Measurements from ENCODE around the gene CLTA.

DNA sequence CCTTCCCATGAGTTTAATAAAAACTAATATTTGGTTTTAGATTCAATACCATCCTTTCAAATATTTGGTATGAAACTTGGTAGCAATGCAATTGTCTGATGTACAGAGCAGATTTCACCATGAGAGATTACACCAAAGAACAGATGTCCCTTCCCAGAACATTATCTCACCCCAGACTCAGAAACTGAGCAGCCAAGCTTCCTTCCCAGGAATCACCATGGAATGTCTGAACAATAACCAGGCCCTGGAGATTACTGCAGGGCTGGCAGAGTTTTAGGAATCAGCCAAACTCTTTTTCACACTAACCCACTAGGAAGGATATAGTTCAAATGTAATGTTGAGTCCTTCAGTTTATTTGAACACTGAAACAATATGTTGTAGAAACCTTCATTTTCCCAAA lies 23.9 kb downstream of the CLTA start:
- TF ChIP-seq, protein P1, sequence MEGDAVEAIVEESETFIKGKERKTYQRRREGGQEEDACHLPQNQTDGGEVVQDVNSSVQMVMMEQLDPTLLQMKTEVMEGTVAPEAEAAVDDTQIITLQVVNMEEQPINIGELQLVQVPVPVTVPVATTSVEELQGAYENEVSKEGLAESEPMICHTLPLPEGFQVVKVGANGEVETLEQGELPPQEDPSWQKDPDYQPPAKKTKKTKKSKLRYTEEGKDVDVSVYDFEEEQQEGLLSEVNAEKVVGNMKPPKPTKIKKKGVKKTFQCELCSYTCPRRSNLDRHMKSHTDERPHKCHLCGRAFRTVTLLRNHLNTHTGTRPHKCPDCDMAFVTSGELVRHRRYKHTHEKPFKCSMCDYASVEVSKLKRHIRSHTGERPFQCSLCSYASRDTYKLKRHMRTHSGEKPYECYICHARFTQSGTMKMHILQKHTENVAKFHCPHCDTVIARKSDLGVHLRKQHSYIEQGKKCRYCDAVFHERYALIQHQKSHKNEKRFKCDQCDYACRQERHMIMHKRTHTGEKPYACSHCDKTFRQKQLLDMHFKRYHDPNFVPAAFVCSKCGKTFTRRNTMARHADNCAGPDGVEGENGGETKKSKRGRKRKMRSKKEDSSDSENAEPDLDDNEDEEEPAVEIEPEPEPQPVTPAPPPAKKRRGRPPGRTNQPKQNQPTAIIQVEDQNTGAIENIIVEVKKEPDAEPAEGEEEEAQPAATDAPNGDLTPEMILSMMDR (IDR thresholded peaks at IDR 0.05; ENCODE audit: poor library complexity, severe bottlenecking) = no peak
- TF ChIP-seq EP300 (conservative IDR thresholded peaks at IDR 0.05; ENCODE audit: poor library complexity, severe bottlenecking) (no peak), POLR2AphosphoS5 (IDR thresholded peaks at IDR 0.05) (no peak), EZH2 (IDR thresholded peaks at IDR 0.05; ENCODE audit: borderline replicate concordance, insufficient read depth, low read length, poor library complexity, severe bottlenecking) (no peak)

Measured in neural cell (in vitro differentiated cells).